ENCODE results near the gene ALDH2.
A peak's percentile ranks its signal among the peaks of the same experiment; 100 is the strongest.
"Not testable (repeated sequence)": the region's sequence is repeated elsewhere in the genome, so short reads cannot be mapped to it uniquely, and the experiment has no call there.

ALDH2 gene

GRCh38 chr12:111733340-111733915, 33.3 kb upstream of the ALDH2 start:
- H3K27ac ChIP-seq (ENCODE audit: low read depth, low read length): peak overlapping the region; percentile 98
- H2AFZ ChIP-seq (ENCODE audit: low read depth, low read length, severe bottlenecking): no peak overlapping the region
- H3K9me3 ChIP-seq (ENCODE audit: insufficient read depth, low read length): peaks cover 8% of the 10 kb centered on the region; the same call in 1 of the 2 replicates
- no peaks in the 10 kb centered on the region for H3K9me2 ChIP-seq (replicated peaks; ENCODE audit: insufficient read depth, low read length)
- H3K79me2 ChIP-seq (ENCODE audit: insufficient read depth, low read length): no peaks in the 10 kb centered on the region
- no peaks in the 10 kb centered on the region for H4K20me1 ChIP-seq (ENCODE audit: low read depth, low read length)
- peaks cover 22% of the 10 kb centered on the region for H3F3A ChIP-seq (ENCODE audit: insufficient read depth)
- H3K27me3 ChIP-seq (ENCODE audit: low read length): no peaks in the 10 kb centered on the region
- no peak for TF ChIP-seq CTCF (IDR thresholded peaks at IDR 0.05; ENCODE audit: insufficient read depth, low read length, poor library complexity, severe bottlenecking)
- TF ChIP-seq EZH2phosphoT487 (conservative IDR thresholded peaks at IDR 0.05; ENCODE audit: low read length): no peak
- H3K4me3 ChIP-seq (ENCODE audit: insufficient read depth, low read length, poor library complexity, severe bottlenecking): no peak overlapping the region
- H3K36me3 ChIP-seq (ENCODE audit: low read length): peaks cover 6% of the 10 kb centered on the region; the same call in 1 of the 2 replicates
- H3K4me2 ChIP-seq (ENCODE audit: low read depth, low read length, poor library complexity, severe bottlenecking): no peak overlapping the region
- H3K9ac ChIP-seq (ENCODE audit: low read length): no peak overlapping the region

DNA sequence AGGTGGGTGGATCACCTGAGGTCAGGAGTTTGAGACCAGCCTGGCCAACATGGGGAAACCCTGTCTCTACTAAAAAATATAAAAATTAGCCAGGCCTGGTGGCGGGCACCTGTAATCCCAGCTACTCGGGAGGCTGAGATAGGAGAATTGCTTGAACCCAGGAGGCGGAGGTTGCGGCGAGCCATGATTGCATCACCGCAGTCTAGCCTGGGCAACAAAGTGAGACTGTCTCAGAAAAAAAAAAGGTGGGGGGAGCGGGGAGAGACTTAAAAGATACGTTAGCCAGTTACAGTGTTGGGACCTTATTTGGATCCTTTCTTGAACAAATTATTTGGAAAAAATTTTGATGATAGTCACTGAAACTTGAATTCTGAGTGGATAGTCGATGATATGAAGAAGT, 27.2 kb upstream of the ALDH2 start:
- H3K27ac ChIP-seq (ENCODE audit: low read depth, low read length); H3K9ac ChIP-seq (ENCODE audit: low read length): not testable (repeated sequence)

GRCh38 chr12:111741235-111741812, 25.4 kb upstream of the ALDH2 start:
- H3K36me3 ChIP-seq (ENCODE audit: low read length): no peaks in the 10 kb centered on the region
- H4K20me1 ChIP-seq (ENCODE audit: low read depth, low read length): no peaks in the 10 kb centered on the region
- no peak overlapping the region for H3K9ac ChIP-seq (ENCODE audit: low read length)
- no peaks in the 10 kb centered on the region for H3K27me3 ChIP-seq (ENCODE audit: low read length)
- no peaks in the 10 kb centered on the region for H3K9me2 ChIP-seq (replicated peaks; ENCODE audit: insufficient read depth, low read length)
- no peak overlapping the region for H2AFZ ChIP-seq (ENCODE audit: low read depth, low read length, severe bottlenecking)
- no peak overlapping the region for H3K4me3 ChIP-seq (ENCODE audit: insufficient read depth, low read length, poor library complexity, severe bottlenecking)
- no peaks in the 10 kb centered on the region for H3F3A ChIP-seq (ENCODE audit: insufficient read depth)
- H3K9me3 ChIP-seq (ENCODE audit: insufficient read depth, low read length): no peaks in the 10 kb centered on the region
- no peak overlapping the region for H3K4me2 ChIP-seq (ENCODE audit: low read depth, low read length, poor library complexity, severe bottlenecking)
- H3K79me2 ChIP-seq (ENCODE audit: insufficient read depth, low read length): no peaks in the 10 kb centered on the region
- H3K27ac ChIP-seq (ENCODE audit: low read depth, low read length): no peak overlapping the region
- TF ChIP-seq EZH2phosphoT487 (conservative IDR thresholded peaks at IDR 0.05; ENCODE audit: low read length) (no peak), CTCF (IDR thresholded peaks at IDR 0.05; ENCODE audit: insufficient read depth, low read length, poor library complexity, severe bottlenecking) (no peak)

More for the DNA sequence above, 27.2 kb upstream of the ALDH2 start:
- H3K9me3 ChIP-seq (ENCODE audit: insufficient read depth, low read length); H3K27me3 ChIP-seq (ENCODE audit: low read length); H3K4me2 ChIP-seq (ENCODE audit: low read depth, low read length, poor library complexity, severe bottlenecking); H2AFZ ChIP-seq (ENCODE audit: low read depth, low read length, severe bottlenecking); H3K9me2 ChIP-seq (replicated peaks; ENCODE audit: insufficient read depth, low read length); H3K36me3 ChIP-seq (ENCODE audit: low read length); H3K79me2 ChIP-seq (ENCODE audit: insufficient read depth, low read length); H4K20me1 ChIP-seq (ENCODE audit: low read depth, low read length); H3K4me3 ChIP-seq (ENCODE audit: insufficient read depth, low read length, poor library complexity, severe bottlenecking); H3F3A ChIP-seq (ENCODE audit: insufficient read depth): not testable (repeated sequence)

DNA sequence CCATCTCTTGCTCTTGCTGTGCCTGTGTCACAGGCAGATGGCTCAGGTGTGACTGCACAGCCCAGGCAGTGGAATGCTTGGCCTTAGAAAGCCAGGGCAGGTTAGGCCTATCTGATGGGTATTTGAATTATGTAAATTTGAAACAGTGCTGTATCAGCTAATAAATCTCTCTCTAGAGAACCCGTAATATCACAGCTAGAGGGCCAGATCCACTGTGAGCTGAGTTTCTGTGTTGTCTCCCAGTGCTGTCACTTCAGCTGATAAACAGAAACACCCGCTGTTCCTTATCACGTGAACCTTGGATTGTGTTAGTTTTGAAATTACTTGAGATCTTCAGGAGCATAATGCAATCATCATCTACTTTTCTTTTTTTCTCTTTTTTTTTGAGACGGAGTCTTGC, 21.5 kb upstream of the ALDH2 start:
- Histone ChIP-seq H3K36me3 (ENCODE audit: low read length) (no peaks in the 10 kb centered on the region), H3K4me2 (ENCODE audit: low read depth, low read length, poor library complexity, severe bottlenecking) (no peak overlapping the region), H3K27me3 (ENCODE audit: low read length) (no peaks in the 10 kb centered on the region), H3K9ac (ENCODE audit: low read length) (no peak overlapping the region), H3F3A (ENCODE audit: insufficient read depth) (no peaks in the 10 kb centered on the region), H2AFZ (ENCODE audit: low read depth, low read length, severe bottlenecking) (no peak overlapping the region), H3K27ac (ENCODE audit: low read depth, low read length) (no peak overlapping the region), H3K9me2 (replicated peaks; ENCODE audit: insufficient read depth, low read length) (no peaks in the 10 kb centered on the region), H4K20me1 (ENCODE audit: low read depth, low read length) (no peaks in the 10 kb centered on the region), H3K4me3 (ENCODE audit: insufficient read depth, low read length, poor library complexity, severe bottlenecking) (no peak overlapping the region), H3K9me3 (ENCODE audit: insufficient read depth, low read length) (no peaks in the 10 kb centered on the region), H3K79me2 (ENCODE audit: insufficient read depth, low read length) (no peaks in the 10 kb centered on the region)
- no peak for TF ChIP-seq CTCF (IDR thresholded peaks at IDR 0.05; ENCODE audit: insufficient read depth, low read length, poor library complexity, severe bottlenecking)
- TF ChIP-seq EZH2phosphoT487 (conservative IDR thresholded peaks at IDR 0.05; ENCODE audit: low read length): no peak

Measured in SU-DHL-6 (cell line).